Smooth muscle cell (in vitro differentiated cells): ENCODE measurements around the gene LDHD. TPM values are rescaled to one million over a fixed set of nuclear protein-coding genes. Genes with fewer than 3 reads are reported as not detected.

Source experiments
- DNase-seq: peaks from one replicate; lab custom pipeline; 2025; ENCODE audit not compliant: unreplicated experiment; lab: John Stamatoyannopoulos, UW
- H2AFZ ChIP-seq: fragments of 200-600 bp; sonication (generic); 2 replicates; pipeline ENCODE4 v1.6.0; 2016; ENCODE audit warnings: antibody characterized with exemption, low read depth, mild to moderate bottlenecking
- H3F3A ChIP-seq: fragments of 200-600 bp; sonication (generic); 2 replicates; pipeline ENCODE4 v1.6.0; 2017; ENCODE audit warnings: antibody characterized with exemption, low read depth
- H3K27ac ChIP-seq: fragments of 200-600 bp; sonication (generic); 2 replicates; pipeline ENCODE4 v1.5.1; 2016; ENCODE audit warnings: low read depth, mild to moderate bottlenecking
- H3K27me3 ChIP-seq: fragments of 200-600 bp; sonication (generic); 2 replicates; pipeline ENCODE4 v1.6.1; 2016; ENCODE audit warnings: low read depth, mild to moderate bottlenecking
- H3K36me3 ChIP-seq: fragments of 200-600 bp; sonication (generic); 2 replicates; pipeline ENCODE4 v1.5.1; 2016; ENCODE audit warnings: low read depth
- H3K4me1 ChIP-seq: fragments of 200-600 bp; sonication (generic); 2 replicates; pipeline ENCODE4 v1.5.1; 2016; ENCODE audit warnings: low read depth
- H3K4me2 ChIP-seq: fragments of 200-600 bp; sonication (generic); 2 replicates; pipeline ENCODE4 v1.6.0; 2016; ENCODE audit warnings: mild to moderate bottlenecking
- H3K4me3 ChIP-seq: fragments of 200-600 bp; sonication (generic); 2 replicates; pipeline ENCODE4 v1.5.1; 2016; ENCODE audit warnings: mild to moderate bottlenecking
- H3K79me2 ChIP-seq: fragments of 200-600 bp; sonication (generic); 2 replicates; pipeline ENCODE4 v1.6.0; 2016; ENCODE audit warnings: low read depth, mild to moderate bottlenecking
- H3K9ac ChIP-seq: fragments of 200-600 bp; sonication (generic); 2 replicates; pipeline ENCODE4 v1.6.0; 2016; ENCODE audit warnings: low read depth
- H3K9me3 ChIP-seq: fragments of 200-600 bp; sonication (generic); replicated peaks from 2 replicates; pipeline ENCODE4 v1.5.1; 2016; ENCODE audit warnings: low read depth
- H4K20me1 ChIP-seq: fragments of 200-600 bp; sonication (generic); 2 replicates; pipeline ENCODE4 v1.6.0; 2016; ENCODE audit warnings: low read depth
- CTCF ChIP-seq: fragments of 200-600 bp; sonication (generic); IDR thresholded peaks from 2 replicates; pipeline ENCODE4 v1.5.1; 2017; ENCODE audit warnings: borderline replicate concordance, mild to moderate bottlenecking, antibody characterized with exemption; ENCODE audit not compliant: insufficient read depth, poor library complexity, severe bottlenecking
- WGBS: methylation state at CpG from one replicate; pipeline ENCODE4 v1.1.7; 2016; ENCODE audit warnings: low lambda C conversion rate; 5-methylcytosine and 5-hydroxymethylcytosine counted together
- polyA plus RNA-seq: library from polyadenylated mRNA; unstranded; fragments of >200 nt; fragmentation: Nextera tagmentation; extraction: Ambion mirVana; gene quantifications from 2 replicates; pipeline ENCODE4 v1.2.1, GENCODE V29; 2016
- total RNA-seq: library from RNA; depleted of rRNA; stranded (reverse); fragments of >200 nt; gene quantifications from 2 replicates; pipeline ENCODE4 v1.2.3, GENCODE V29; 2014

Gene LDHD
- total and polyA plus RNA-seq, 2 experiments from 2014 or later: 0.85 to 1.2 TPM

- peak within 1 kb of the TSS; percentile 94 for H3K9ac ChIP-seq
- H3F3A ChIP-seq: no peaks in the 10 kb centered on the region
- DNase-seq: peak; percentile 87
- no peak for TF ChIP-seq CTCF
- H3K27me3 ChIP-seq: no peaks in the 10 kb centered on the region
- H3K27ac ChIP-seq: peak within 1 kb of the TSS; percentile 89
- peaks cover 3% of the 10 kb centered on the region for H3K4me1 ChIP-seq
- peak within 1 kb of the TSS; percentile 94 for H2AFZ ChIP-seq
- H3K36me3 ChIP-seq: peaks cover 26% of the 10 kb centered on the region
- no peaks in the 10 kb centered on the region for H4K20me1 ChIP-seq
- H3K4me3 ChIP-seq: peak within 1 kb of the TSS; percentile 93
- H3K79me2 ChIP-seq: peaks cover 46% of the 10 kb centered on the region
- peaks cover 6% of the 10 kb centered on the region for H3K9me3 ChIP-seq
- H3K4me2 ChIP-seq: peak within 1 kb of the TSS; percentile 86
- under 1% methylated on average over 75 of the region's 93 CpGs for WGBS
Observed at GRCh38 chr16:75148311-75149195, 32.0 kb upstream of the LDHD start, which contains the start of gene ZFP1. ZFP1 (plus strand) TSS chr16:75148524; CDS start chr16:75152952, 4,428 bp downstream.

- no peak for TF ChIP-seq CTCF
- peak overlapping the region; percentile 93 for H3K4me3 ChIP-seq
Observed at GRCh38 chr16:75147968-75148310, 31.4 kb upstream of the LDHD start.

GRCh38 chr16:75143941-75144340 is 27.4 kb upstream of the LDHD start:
- no peaks in the 10 kb centered on the region for H3K27me3 ChIP-seq
- no peak overlapping the region for H3K4me2 ChIP-seq
- DNase-seq: no peak
- peaks cover 3% of the 10 kb centered on the region for H3K4me1 ChIP-seq
- no peak overlapping the region for H3K9ac ChIP-seq
- no peaks in the 10 kb centered on the region for H4K20me1 ChIP-seq
- no peaks in the 10 kb centered on the region for H3K36me3 ChIP-seq
- no peaks in the 10 kb centered on the region for H3K9me3 ChIP-seq
- TF ChIP-seq CTCF: no peak
- no peak overlapping the region for H2AFZ ChIP-seq
- no peaks in the 10 kb centered on the region for H3F3A ChIP-seq
- WGBS: 84% methylated on average over 6 of the region's 6 CpGs
- H3K4me3 ChIP-seq: no peak overlapping the region
- no peak overlapping the region for H3K27ac ChIP-seq
- H3K79me2 ChIP-seq: peaks cover 1% of the 10 kb centered on the region

More at GRCh38 chr16:75147968-75148310, 31.4 kb upstream of the LDHD start:
- peaks cover 3% of the 10 kb centered on the region for H3K4me1 ChIP-seq
- H3K27ac ChIP-seq: peak overlapping the region; percentile 89
- no peaks in the 10 kb centered on the region for H3K27me3 ChIP-seq
- no peaks in the 10 kb centered on the region for H3F3A ChIP-seq
- no peak for DNase-seq
- peak overlapping the region; percentile 86 for H3K4me2 ChIP-seq
- peaks cover 20% of the 10 kb centered on the region for H3K36me3 ChIP-seq
- peak overlapping the region; percentile 30 for H2AFZ ChIP-seq
- H4K20me1 ChIP-seq: no peaks in the 10 kb centered on the region
- H3K9ac ChIP-seq: peak overlapping the region; percentile 94
- H3K9me3 ChIP-seq: peaks cover 6% of the 10 kb centered on the region
- peaks cover 40% of the 10 kb centered on the region for H3K79me2 ChIP-seq
- 63% methylated on average over 3 of the region's 3 CpGs for WGBS
